B cell (primary cell): Measurements from ENCODE around the gene NTM. TPM values are rescaled to one million over a fixed set of nuclear protein-coding genes. Genes with fewer than 3 reads are reported as not detected.

Experiments
- ATAC-seq: fragments of 200-7000 bp; cut with Tn5 transposase; one replicate; pipeline ENCODE4 v1.10.0; 2021; ENCODE audit warnings: low read depth, mild to moderate bottlenecking, moderate number of reproducible peaks, moderate library complexity
- CTCF ChIA-PET: fragments of 350-600 bp; sonication (Branson Sonifier 250); formaldehyde crosslinking; loops from one replicate; lab custom pipeline; 2021; ENCODE audit warnings: antibody characterized with exemption, inconsistent platforms; lab: Charles Lee
- POLR2A ChIA-PET: fragments of 350-600 bp; sonication (Branson Sonifier 250); formaldehyde crosslinking; loops from one replicate; lab custom pipeline; 2021; ENCODE audit warnings: antibody characterized with exemption; lab: Charles Lee
- DNase-seq: peaks from one replicate; pipeline ENCODE4 v3.0.0; 2013
- H2AFZ ChIP-seq: 2 replicates; pipeline ENCODE4 v1.6.1; 2012; ENCODE audit warnings: mild to moderate bottlenecking, low read depth, low read length; ENCODE audit not compliant: insufficient read depth, poor library complexity, severe bottlenecking
- H3K27ac ChIP-seq, 2 donors: 1 replicate in 1 of 2; 2 replicates in 1 of 2; pipeline ENCODE4 v1.5.1; 2012 to 2013; ENCODE audit warnings: low read length in 2 of 2, mild to moderate bottlenecking in 2 of 2, moderate library complexity in 1 of 2
- H3K27me3 ChIP-seq, 4 experiments: fragments of 200-600 bp in 1 of 4; sonication (generic) in 1 of 4; replicated peaks in 1 of 4; 1 replicate in 2 of 4; 2 replicates in 2 of 4; pipeline versions ENCODE4 v1.6.1 to v1.7.0; 2013 to 2016; ENCODE audit warnings: low read length in 3 of 4, mild to moderate bottlenecking in 2 of 4, mixed read lengths in 1 of 4, moderate library complexity in 1 of 4; ENCODE audit not compliant: insufficient read depth in 4 of 4, control insufficient read depth in 3 of 4; ENCODE audit errors: control extremely low read depth in 1 of 4
- H3K36me3 ChIP-seq, 2 experiments: replicated peaks in 1 of 2; 1 replicate in 1 of 2; 2 replicates in 1 of 2; pipeline versions ENCODE4 v1.6.1 to v1.7.1; 2013; ENCODE audit warnings: low read length in 1 of 2; ENCODE audit not compliant: insufficient read depth in 2 of 2, control insufficient read depth in 1 of 2; ENCODE audit errors: control extremely low read depth in 1 of 2, extremely low read depth in 1 of 2
- H3K4me1 ChIP-seq, 2 donors: fragments of 200-600 bp in 1 of 2; sonication (generic) in 1 of 2; 1 replicate in 1 of 2; 2 replicates in 1 of 2; pipeline versions ENCODE4 v1.5.1 to v1.6.1; 2013 to 2017; ENCODE audit warnings: low read length in 2 of 2; ENCODE audit not compliant: control insufficient read depth in 2 of 2, insufficient read depth in 2 of 2
- H3K4me2 ChIP-seq: replicated peaks from 2 replicates; pipeline ENCODE3; 2012; ENCODE audit warnings: mild to moderate bottlenecking, low read depth, low read length; ENCODE audit not compliant: poor library complexity, severe bottlenecking
- H3K4me3 ChIP-seq, 5 experiments: fragments of 200-600 bp in 1 of 5; sonication (generic) in 1 of 5; 1 replicate in 3 of 5; 2 replicates in 2 of 5; pipeline versions ENCODE4 v1.5.1 to v1.7.0; 2011 to 2016; ENCODE audit warnings: low read length in 4 of 5, mild to moderate bottlenecking in 4 of 5, low read depth in 2 of 5, control low read depth in 1 of 5, moderate library complexity in 1 of 5; ENCODE audit not compliant: insufficient read depth in 1 of 5; ENCODE audit errors: control extremely low read depth in 1 of 5, extremely low read depth in 1 of 5
- H3K79me2 ChIP-seq: fragments of 200-600 bp; sonication (generic); one replicate; pipeline ENCODE4 v1.6.0; 2016; ENCODE audit warnings: low read length; ENCODE audit not compliant: control insufficient read depth, insufficient read depth
- H3K9ac ChIP-seq: fragments of 200-600 bp; sonication (generic); 2 replicates; pipeline ENCODE4 v1.6.1; 2017; ENCODE audit warnings: mild to moderate bottlenecking, low read length, moderate library complexity
- H3K9me3 ChIP-seq, 3 donors: one replicate each; pipeline versions ENCODE4 v1.6.1 to v1.7.1; 2013; ENCODE audit warnings: low read length in 2 of 3; ENCODE audit not compliant: control insufficient read depth in 2 of 3, insufficient read depth in 1 of 3; ENCODE audit errors: control extremely low read depth in 1 of 3
- H4K20me1 ChIP-seq: 2 replicates; pipeline ENCODE4 v1.6.0; 2012; ENCODE audit warnings: mild to moderate bottlenecking, low read length; ENCODE audit not compliant: insufficient read depth, control insufficient read depth, poor library complexity, severe bottlenecking
- H3K27ac Mint-ChIP-seq: one replicate; pipeline ENCODE4 v1.8.0; 2021; ENCODE audit warnings: mixed read lengths
- H3K27me3 Mint-ChIP-seq: one replicate; pipeline ENCODE4 v1.8.0; 2021; ENCODE audit warnings: mixed read lengths
- H3K4me1 Mint-ChIP-seq: one replicate; pipeline ENCODE4 v1.8.0; 2021; ENCODE audit warnings: mixed read lengths
- H3K4me3 Mint-ChIP-seq: one replicate; pipeline ENCODE4 v1.8.0; 2021; ENCODE audit warnings: mixed read lengths
- H3K9me3 Mint-ChIP-seq: one replicate; pipeline ENCODE4 v1.8.0; 2022; ENCODE audit warnings: mixed read lengths; ENCODE audit not compliant: insufficient read depth
- EZH2 ChIP-seq: IDR thresholded peaks from 2 replicates; pipeline ENCODE4 v1.6.1; 2012; ENCODE audit warnings: borderline replicate concordance, low read depth, mild to moderate bottlenecking, moderate library complexity, low read length; ENCODE audit not compliant: insufficient read depth, poor library complexity, severe bottlenecking
- WGBS: methylation state at CpG from one replicate; pipeline ENCODE4 v1.1.5; 2013; ENCODE audit warnings: missing lambda C conversion rate; ENCODE audit not compliant: insufficient coverage; 5-methylcytosine and 5-hydroxymethylcytosine counted together
- intact Hi-C: fragments of 100-400 bp; cut with micrococcal nuclease; formaldehyde crosslinking; loops from one replicate; pipeline ENCODE4 v1.10.0; 2022
- polyA plus RNA-seq: library from polyadenylated mRNA; depleted of rRNA; stranded (reverse); fragments of >200 nt; gene quantifications from 2 replicates; pipeline ENCODE4 v1.2.3, GENCODE V29; 2012
- total RNA-seq, 2 donors: library from RNA; stranded (reverse); fragments of 120-200 nt in 1 of 2; gene quantifications; 1 replicate in 1 of 2; 2 replicates in 1 of 2; pipeline versions ENCODE4 v1.2.3 to v1.2.4, GENCODE V29; 2013 to 2022
- TF ChIP-seq, protein P1 (sequence below): fragments of 200-600 bp; IDR thresholded peaks from one replicate; pipeline ENCODE4 v1.8.0; 2022; ENCODE audit warnings: antibody characterized with exemption, mild to moderate bottlenecking

NTM gene
- total and polyA plus RNA-seq, 2 donors (not counting 1 experiment from before 2014, with no cell fraction given) = not detected

GRCh38 chr11:131458421-131458820 is 88.0 kb downstream of the NTM start:
- Mint-ChIP-seq H3K4me3 (no peak overlapping the region), H3K27me3 (no peaks in the 10 kb centered on the region), H3K4me1 (no peaks in the 10 kb centered on the region), H3K27ac (no peak overlapping the region), H3K9me3 (no peaks in the 10 kb centered on the region)
- Histone ChIP-seq H4K20me1 (no peaks in the 10 kb centered on the region), H3K27ac (no peak overlapping the region), H3K27me3 (no peaks in the 10 kb centered on the region), H3K4me1 (no peaks in the 10 kb centered on the region), H3K4me2 (no peak overlapping the region), H3K36me3 (no peaks in the 10 kb centered on the region), H3K79me2 (no peaks in the 10 kb centered on the region), H3K4me3 (no peak overlapping the region), H3K9ac (no peak overlapping the region), H2AFZ (no peak overlapping the region), H3K9me3 (peaks cover 0 to 11% (median 0%) of the 10 kb centered on the region in 3 donors)
- DNase-seq (no peak), ATAC-seq (no peak)
- intact Hi-C loops = no loop called here
- CTCF ChIA-PET = no interaction called here
- 83% methylated on average over 1 of the region's 3 CpGs for WGBS
- POLR2A ChIA-PET = no interaction called here
- no peak for TF ChIP-seq EZH2
- TF ChIP-seq, protein P1, sequence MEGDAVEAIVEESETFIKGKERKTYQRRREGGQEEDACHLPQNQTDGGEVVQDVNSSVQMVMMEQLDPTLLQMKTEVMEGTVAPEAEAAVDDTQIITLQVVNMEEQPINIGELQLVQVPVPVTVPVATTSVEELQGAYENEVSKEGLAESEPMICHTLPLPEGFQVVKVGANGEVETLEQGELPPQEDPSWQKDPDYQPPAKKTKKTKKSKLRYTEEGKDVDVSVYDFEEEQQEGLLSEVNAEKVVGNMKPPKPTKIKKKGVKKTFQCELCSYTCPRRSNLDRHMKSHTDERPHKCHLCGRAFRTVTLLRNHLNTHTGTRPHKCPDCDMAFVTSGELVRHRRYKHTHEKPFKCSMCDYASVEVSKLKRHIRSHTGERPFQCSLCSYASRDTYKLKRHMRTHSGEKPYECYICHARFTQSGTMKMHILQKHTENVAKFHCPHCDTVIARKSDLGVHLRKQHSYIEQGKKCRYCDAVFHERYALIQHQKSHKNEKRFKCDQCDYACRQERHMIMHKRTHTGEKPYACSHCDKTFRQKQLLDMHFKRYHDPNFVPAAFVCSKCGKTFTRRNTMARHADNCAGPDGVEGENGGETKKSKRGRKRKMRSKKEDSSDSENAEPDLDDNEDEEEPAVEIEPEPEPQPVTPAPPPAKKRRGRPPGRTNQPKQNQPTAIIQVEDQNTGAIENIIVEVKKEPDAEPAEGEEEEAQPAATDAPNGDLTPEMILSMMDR = no peak

DNA sequence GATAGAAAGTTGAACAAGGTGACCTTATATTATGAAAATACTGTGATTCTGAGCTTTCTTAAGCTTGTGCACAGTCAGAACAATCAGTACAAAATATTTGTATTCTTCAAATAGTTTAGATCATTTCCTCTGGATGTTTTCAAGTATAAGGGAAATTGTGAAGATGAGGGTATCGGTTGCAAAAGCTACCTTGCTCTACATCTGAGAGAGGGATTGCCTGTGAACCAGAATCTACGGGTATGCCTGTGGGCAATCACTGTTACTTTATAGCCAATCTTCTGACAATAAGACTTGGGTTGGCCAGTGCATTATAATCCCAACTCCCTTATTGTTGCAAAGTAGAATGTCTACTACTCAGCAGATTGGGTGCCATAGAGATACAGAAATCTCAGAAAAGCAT is 90.5 kb downstream of the NTM start:
- H3K36me3 ChIP-seq = no peaks in the 10 kb centered on the region
- ATAC-seq (no peak), DNase-seq (no peak)
- H3K9me3 ChIP-seq = peaks cover 0 to 26% (median 0%) of the 10 kb centered on the region in 3 donors
- no peak overlapping the region for H3K27ac Mint-ChIP-seq
- H3K27me3 Mint-ChIP-seq = peaks cover 14% of the 10 kb centered on the region
- intact Hi-C loops = no loop called here
- no peak overlapping the region for H3K4me2 ChIP-seq
- no peak overlapping the region for H3K4me3 Mint-ChIP-seq
- WGBS = no CpG with 5 or more reads among the region's 2 CpGs
- H3K27ac ChIP-seq = no peak overlapping the region
- no peak overlapping the region for H3K4me3 ChIP-seq
- no peak overlapping the region for H3K9ac ChIP-seq
- H4K20me1 ChIP-seq = no peaks in the 10 kb centered on the region
- H2AFZ ChIP-seq = no peak overlapping the region
- no peaks in the 10 kb centered on the region for H3K4me1 Mint-ChIP-seq
- H3K79me2 ChIP-seq = no peaks in the 10 kb centered on the region
- H3K4me1 ChIP-seq = no peaks in the 10 kb centered on the region
- H3K9me3 Mint-ChIP-seq = no peaks in the 10 kb centered on the region
- ChIA-PET CTCF (no interaction called here), POLR2A (no interaction called here)
- H3K27me3 ChIP-seq = peaks cover 0 to 11% (median 2%) of the 10 kb centered on the region in 4 experiments
- no peak for TF ChIP-seq EZH2
- TF ChIP-seq, protein P1 = no peak
